Neural cell (in vitro differentiated cells): ENCODE results near the gene C2.

Source experiments
- CTCF ChIP-seq: fragments of 450-650 bp; IDR thresholded peaks from 2 replicates; pipeline ENCODE4 v1.5.1; 2014; ENCODE audit warnings: antibody characterized with exemption, mild to moderate bottlenecking, moderate library complexity; ENCODE audit not compliant: poor library complexity, severe bottlenecking
- EP300 ChIP-seq: fragments of 450-650 bp; conservative IDR thresholded peaks from 2 replicates; pipeline ENCODE4 v1.6.1; 2014; ENCODE audit warnings: antibody characterized with exemption, mild to moderate bottlenecking, moderate library complexity; ENCODE audit not compliant: poor library complexity, severe bottlenecking
- RAD21 ChIP-seq: fragments of 450-650 bp; conservative IDR thresholded peaks from 2 replicates; pipeline ENCODE4 v1.6.1; 2014; ENCODE audit warnings: antibody characterized with exemption, mild to moderate bottlenecking, moderate library complexity
- SMC3 ChIP-seq: fragments of 450-650 bp; conservative IDR thresholded peaks from 2 replicates; pipeline ENCODE4 v1.6.1; 2014; ENCODE audit warnings: antibody characterized with exemption, mild to moderate bottlenecking, moderate library complexity; ENCODE audit not compliant: poor library complexity
- TAF1 ChIP-seq: IDR thresholded peaks from 2 replicates; pipeline ENCODE4 v1.6.1; 2012; ENCODE audit warnings: low read depth
- TF ChIP-seq, protein P1 (sequence below): IDR thresholded peaks from 2 replicates; pipeline ENCODE4 v1.6.1; 2012; ENCODE audit warnings: borderline replicate concordance

GRCh38 chr6:31930962-31931361 lies 3.4 kb downstream of the C2 start:
- TF ChIP-seq CTCF (no peak), SMC3 (no peak), EP300 (no peak), TAF1 (no peak), RAD21 (no peak)
- TF ChIP-seq, protein P1, sequence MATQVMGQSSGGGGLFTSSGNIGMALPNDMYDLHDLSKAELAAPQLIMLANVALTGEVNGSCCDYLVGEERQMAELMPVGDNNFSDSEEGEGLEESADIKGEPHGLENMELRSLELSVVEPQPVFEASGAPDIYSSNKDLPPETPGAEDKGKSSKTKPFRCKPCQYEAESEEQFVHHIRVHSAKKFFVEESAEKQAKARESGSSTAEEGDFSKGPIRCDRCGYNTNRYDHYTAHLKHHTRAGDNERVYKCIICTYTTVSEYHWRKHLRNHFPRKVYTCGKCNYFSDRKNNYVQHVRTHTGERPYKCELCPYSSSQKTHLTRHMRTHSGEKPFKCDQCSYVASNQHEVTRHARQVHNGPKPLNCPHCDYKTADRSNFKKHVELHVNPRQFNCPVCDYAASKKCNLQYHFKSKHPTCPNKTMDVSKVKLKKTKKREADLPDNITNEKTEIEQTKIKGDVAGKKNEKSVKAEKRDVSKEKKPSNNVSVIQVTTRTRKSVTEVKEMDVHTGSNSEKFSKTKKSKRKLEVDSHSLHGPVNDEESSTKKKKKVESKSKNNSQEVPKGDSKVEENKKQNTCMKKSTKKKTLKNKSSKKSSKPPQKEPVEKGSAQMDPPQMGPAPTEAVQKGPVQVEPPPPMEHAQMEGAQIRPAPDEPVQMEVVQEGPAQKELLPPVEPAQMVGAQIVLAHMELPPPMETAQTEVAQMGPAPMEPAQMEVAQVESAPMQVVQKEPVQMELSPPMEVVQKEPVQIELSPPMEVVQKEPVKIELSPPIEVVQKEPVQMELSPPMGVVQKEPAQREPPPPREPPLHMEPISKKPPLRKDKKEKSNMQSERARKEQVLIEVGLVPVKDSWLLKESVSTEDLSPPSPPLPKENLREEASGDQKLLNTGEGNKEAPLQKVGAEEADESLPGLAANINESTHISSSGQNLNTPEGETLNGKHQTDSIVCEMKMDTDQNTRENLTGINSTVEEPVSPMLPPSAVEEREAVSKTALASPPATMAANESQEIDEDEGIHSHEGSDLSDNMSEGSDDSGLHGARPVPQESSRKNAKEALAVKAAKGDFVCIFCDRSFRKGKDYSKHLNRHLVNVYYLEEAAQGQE, result no peak
